ENCODE measurements around the gene CUL2. TPM values are rescaled to one million over a fixed set of nuclear protein-coding genes. Genes with fewer than 3 reads are reported as not detected.

Gene CUL2
- total RNA-seq, 4 donors from 2014 or later = 6.4 to 43.3 (median 25.3) TPM

DNA sequence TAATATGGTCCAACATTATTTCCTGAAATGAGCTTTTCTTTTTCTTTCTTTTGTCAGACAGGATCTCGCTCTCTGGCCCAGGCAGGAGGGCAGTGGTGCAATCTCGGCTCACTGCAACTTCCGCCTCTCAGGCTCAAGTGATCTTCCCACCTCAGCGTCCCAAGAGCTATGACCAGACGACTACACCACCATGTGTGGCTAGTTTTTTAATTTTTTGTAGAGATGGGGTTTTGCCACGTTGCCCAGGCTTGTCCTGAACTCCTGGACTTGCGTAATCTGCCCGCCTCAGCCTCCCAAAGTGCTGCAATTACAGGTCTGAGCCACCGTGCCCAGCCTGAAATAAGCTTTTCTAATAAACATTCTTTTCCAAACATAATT lies 48.6 kb downstream of the CUL2 start:
- H3K36me3 ChIP-seq = no peaks in the 10 kb centered on the region
- intact Hi-C loops (cut with DNase I; ENCODE audit: low total_unique reads) = no loop called here
- no peaks in the 10 kb centered on the region for H3K9me3 ChIP-seq
- H3K27me3 ChIP-seq = no peaks in the 10 kb centered on the region
- TF ChIP-seq, protein P1, sequence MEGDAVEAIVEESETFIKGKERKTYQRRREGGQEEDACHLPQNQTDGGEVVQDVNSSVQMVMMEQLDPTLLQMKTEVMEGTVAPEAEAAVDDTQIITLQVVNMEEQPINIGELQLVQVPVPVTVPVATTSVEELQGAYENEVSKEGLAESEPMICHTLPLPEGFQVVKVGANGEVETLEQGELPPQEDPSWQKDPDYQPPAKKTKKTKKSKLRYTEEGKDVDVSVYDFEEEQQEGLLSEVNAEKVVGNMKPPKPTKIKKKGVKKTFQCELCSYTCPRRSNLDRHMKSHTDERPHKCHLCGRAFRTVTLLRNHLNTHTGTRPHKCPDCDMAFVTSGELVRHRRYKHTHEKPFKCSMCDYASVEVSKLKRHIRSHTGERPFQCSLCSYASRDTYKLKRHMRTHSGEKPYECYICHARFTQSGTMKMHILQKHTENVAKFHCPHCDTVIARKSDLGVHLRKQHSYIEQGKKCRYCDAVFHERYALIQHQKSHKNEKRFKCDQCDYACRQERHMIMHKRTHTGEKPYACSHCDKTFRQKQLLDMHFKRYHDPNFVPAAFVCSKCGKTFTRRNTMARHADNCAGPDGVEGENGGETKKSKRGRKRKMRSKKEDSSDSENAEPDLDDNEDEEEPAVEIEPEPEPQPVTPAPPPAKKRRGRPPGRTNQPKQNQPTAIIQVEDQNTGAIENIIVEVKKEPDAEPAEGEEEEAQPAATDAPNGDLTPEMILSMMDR (IDR thresholded peaks at IDR 0.05) = no peak
- no peak overlapping the region for H3K27ac ChIP-seq
- no peak overlapping the region for H3K4me3 ChIP-seq
- DNase-seq = no peak
- H3K4me1 ChIP-seq = no peaks in the 10 kb centered on the region

DNA sequence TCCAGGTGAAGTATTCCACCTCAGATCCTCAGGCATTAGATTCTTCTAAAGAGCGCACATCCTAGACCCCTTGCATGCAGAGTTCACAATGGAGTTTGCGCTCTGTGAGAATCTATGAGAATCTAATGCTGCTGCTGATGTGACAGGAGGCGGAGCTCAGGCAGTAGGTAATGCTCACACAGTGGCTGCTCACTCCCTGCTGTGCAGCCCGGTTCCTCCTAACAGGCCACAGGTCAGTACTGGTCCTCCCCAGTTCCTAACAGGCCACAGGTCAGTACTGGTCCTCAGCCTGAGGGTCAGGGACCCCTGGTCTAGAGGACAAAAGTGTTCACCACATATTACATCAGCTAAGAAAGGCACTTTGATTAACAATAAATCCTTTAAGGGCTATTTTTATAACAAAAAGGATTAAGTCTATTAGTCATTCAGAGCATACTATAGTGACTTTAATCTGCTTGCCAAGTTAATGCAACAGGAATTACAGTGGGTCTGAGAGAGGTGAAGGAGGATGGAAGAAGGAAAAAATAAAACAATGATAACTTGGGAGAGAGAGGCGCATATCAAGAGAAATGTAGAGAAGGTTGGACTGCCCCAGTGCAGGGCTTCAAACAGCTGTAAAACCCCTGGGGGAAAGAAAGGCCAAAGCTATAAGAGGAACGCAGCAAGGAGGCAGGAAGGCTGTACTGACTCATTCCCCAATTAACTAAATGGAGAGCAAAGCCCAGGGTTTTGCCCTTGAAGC lies 49.2 kb downstream of the CUL2 start:
- Histone ChIP-seq H3K27ac (no peak overlapping the region), H3K9me3 (no peaks in the 10 kb centered on the region), H3K27me3 (no peaks in the 10 kb centered on the region), H3K36me3 (no peaks in the 10 kb centered on the region), H3K4me3 (no peak overlapping the region), H3K4me1 (no peaks in the 10 kb centered on the region)
- no peak for DNase-seq
- intact Hi-C loops (cut with DNase I; ENCODE audit: low total_unique reads) = no loop called here
- no peak for TF ChIP-seq POLR2A (IDR thresholded peaks at IDR 0.05)
- TF ChIP-seq, protein P1 (IDR thresholded peaks at IDR 0.05) = no peak

DNA sequence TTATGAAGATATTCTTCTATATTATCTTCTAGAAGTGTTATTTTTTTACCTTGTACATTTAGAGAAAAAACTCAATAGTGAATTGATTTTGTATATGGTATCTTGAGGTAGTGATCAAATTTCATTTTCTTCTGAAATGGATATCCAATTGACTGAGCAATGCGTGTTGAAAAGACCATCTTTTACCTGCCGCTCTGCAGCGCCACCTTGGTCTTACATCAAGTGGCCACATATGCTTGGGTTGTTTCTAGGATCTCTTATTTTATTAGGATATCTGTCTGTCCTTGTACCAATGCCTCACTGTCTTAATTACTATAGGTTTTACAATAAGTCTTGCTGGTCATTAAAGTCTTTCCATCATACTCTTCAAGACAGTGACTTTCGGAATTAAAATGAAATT lies 53.0 kb downstream of the CUL2 start:
- no peak overlapping the region for H3K27ac ChIP-seq
- no peaks in the 10 kb centered on the region for H3K9me3 ChIP-seq
- intact Hi-C loops (cut with DNase I; ENCODE audit: low total_unique reads) = no loop called here
- no peak for DNase-seq
- H3K36me3 ChIP-seq = no peaks in the 10 kb centered on the region
- H3K4me3 ChIP-seq = no peak overlapping the region
- no peaks in the 10 kb centered on the region for H3K27me3 ChIP-seq
- TF ChIP-seq, protein P1 (IDR thresholded peaks at IDR 0.05) = no peak
- no peak for TF ChIP-seq POLR2A (IDR thresholded peaks at IDR 0.05)
- H3K4me1 ChIP-seq = no peaks in the 10 kb centered on the region

DNA sequence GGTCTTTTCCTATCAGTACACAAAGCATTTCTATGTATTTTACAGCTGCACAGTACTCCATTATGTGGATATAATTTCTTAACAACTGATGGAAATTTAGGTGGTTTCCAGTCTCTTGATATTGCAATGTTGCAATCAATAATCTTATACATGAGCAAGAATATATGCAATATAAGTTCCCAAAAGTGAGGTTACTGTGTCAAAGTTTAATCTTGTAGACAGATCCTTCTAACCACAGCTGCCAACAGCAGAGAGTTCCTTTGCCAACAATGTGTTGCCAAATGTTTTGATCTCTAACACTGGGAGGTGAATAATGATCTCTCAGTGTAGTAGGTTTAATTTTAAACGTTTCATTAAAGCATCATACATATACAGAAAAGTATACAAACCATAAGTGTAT lies 54.5 kb downstream of the CUL2 start:
- intact Hi-C loops (cut with DNase I; ENCODE audit: low total_unique reads) = no loop called here
- TF ChIP-seq, protein P1 (IDR thresholded peaks at IDR 0.05) = no peak
- no peak for TF ChIP-seq POLR2A (IDR thresholded peaks at IDR 0.05)
- H3K36me3 ChIP-seq = no peaks in the 10 kb centered on the region
- no peak overlapping the region for H3K4me3 ChIP-seq
- H3K4me1 ChIP-seq = no peaks in the 10 kb centered on the region
- no peak overlapping the region for H3K27ac ChIP-seq
- no peaks in the 10 kb centered on the region for H3K9me3 ChIP-seq
- no peak for DNase-seq
- H3K27me3 ChIP-seq = no peaks in the 10 kb centered on the region

DNA sequence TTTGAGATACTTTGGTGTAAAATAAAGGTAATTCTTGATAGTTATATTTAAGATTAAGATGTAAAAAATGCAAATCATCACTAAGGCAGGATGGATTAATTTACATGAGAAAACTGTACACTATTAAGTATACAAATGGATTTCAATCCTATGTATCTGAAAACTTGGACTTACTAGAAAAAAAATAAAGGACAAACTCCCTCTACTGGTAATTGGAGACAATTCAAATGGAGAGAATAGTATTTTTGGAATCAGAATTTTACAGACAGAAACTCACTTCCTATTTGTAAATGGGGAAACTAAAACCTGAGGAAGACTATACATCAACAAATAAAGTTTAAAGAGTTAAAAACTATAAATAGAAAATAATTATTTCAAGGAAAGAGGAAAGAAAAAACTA lies 62.6 kb downstream of the CUL2 start:
- TF ChIP-seq, protein P1 (IDR thresholded peaks at IDR 0.05) = peak in 3 of 4 experiments; percentile 20 to 39 (median 37)
- no peak for TF ChIP-seq POLR2A (IDR thresholded peaks at IDR 0.05)
- no peak overlapping the region for H3K27ac ChIP-seq
- no peaks in the 10 kb centered on the region for H3K36me3 ChIP-seq
- H3K4me1 ChIP-seq = no peaks in the 10 kb centered on the region
- no peak overlapping the region for H3K4me3 ChIP-seq
- no peaks in the 10 kb centered on the region for H3K27me3 ChIP-seq
- intact Hi-C loops (cut with DNase I; ENCODE audit: low total_unique reads) = no loop called here
- no peaks in the 10 kb centered on the region for H3K9me3 ChIP-seq
- no peak for DNase-seq
